Mesothelial cell of epicardium (in vitro differentiated cells): ENCODE results near the gene TMEM179. TPM values are rescaled to one million over a fixed set of nuclear protein-coding genes. Genes with fewer than 3 reads are reported as not detected.

Experiments
- DNase-seq, 2 experiments: peaks; one replicate each; pipeline ENCODE4 v3.0.0; 2021; ENCODE audit warnings: low spot score in 2 of 2; ENCODE audit not compliant: unreplicated experiment in 2 of 2
- H3K27ac Mint-ChIP-seq: 2 replicates; pipeline ENCODE4 v1.8.0; 2021; ENCODE audit warnings: mixed read lengths
- H3K27me3 Mint-ChIP-seq: 2 replicates; pipeline ENCODE4 v1.8.0; 2021; ENCODE audit warnings: low read depth, mixed read lengths
- H3K36me3 Mint-ChIP-seq: 2 replicates; pipeline ENCODE4 v1.8.0; 2021; ENCODE audit warnings: mixed read lengths
- H3K4me1 Mint-ChIP-seq: 2 replicates; pipeline ENCODE4 v1.8.0; 2021; ENCODE audit warnings: mixed read lengths
- H3K4me3 Mint-ChIP-seq: 2 replicates; pipeline ENCODE4 v1.8.0; 2021; ENCODE audit warnings: mild to moderate bottlenecking, moderate library complexity, mixed read lengths
- H3K9me3 Mint-ChIP-seq: 2 replicates; pipeline ENCODE4 v1.8.0; 2021; ENCODE audit warnings: mixed read lengths
- total RNA-seq: library from RNA; stranded (reverse); gene quantifications from 3 replicates; pipeline ENCODE4 v1.2.1, GENCODE V29; 2021
- TF ChIP-seq, protein P1 (sequence below): fragments of 200-600 bp; sonication (generic); IDR thresholded peaks from one replicate; pipeline ENCODE4 v1.5.0; 2021; ENCODE audit warnings: antibody characterized with exemption; ENCODE audit not compliant: unreplicated experiment

Gene TMEM179
- total RNA-seq, 1 donor from 2014 or later: 6.0 TPM

DNA sequence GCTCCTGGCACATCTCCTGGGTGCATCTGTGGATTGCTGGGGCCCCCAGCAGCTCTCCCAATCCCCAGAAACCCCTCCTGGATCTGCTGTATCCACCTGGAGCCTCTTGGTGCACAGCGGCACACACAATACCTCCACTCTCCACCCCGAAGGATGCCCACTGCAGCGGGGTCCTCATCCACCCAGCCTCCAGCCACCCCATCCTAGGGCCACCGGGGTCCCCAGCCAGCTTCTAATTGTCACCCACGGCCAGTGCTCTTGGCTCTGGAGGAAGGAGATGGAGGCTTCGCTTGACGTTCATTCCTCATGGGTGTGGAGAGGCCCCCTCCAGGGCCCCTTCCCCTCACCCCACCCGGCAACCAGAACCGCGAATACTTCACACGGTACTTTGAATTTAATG, 31.6 kb upstream of the TMEM179 start:
- H3K4me3 Mint-ChIP-seq: no peak overlapping the region
- peaks cover 7% of the 10 kb centered on the region for H3K4me1 Mint-ChIP-seq
- H3K9me3 Mint-ChIP-seq: no peaks in the 10 kb centered on the region
- no peaks in the 10 kb centered on the region for H3K36me3 Mint-ChIP-seq
- H3K27me3 Mint-ChIP-seq: peaks cover 33% of the 10 kb centered on the region
- DNase-seq: no peak
- no peak overlapping the region for H3K27ac Mint-ChIP-seq
- TF ChIP-seq, protein P1, sequence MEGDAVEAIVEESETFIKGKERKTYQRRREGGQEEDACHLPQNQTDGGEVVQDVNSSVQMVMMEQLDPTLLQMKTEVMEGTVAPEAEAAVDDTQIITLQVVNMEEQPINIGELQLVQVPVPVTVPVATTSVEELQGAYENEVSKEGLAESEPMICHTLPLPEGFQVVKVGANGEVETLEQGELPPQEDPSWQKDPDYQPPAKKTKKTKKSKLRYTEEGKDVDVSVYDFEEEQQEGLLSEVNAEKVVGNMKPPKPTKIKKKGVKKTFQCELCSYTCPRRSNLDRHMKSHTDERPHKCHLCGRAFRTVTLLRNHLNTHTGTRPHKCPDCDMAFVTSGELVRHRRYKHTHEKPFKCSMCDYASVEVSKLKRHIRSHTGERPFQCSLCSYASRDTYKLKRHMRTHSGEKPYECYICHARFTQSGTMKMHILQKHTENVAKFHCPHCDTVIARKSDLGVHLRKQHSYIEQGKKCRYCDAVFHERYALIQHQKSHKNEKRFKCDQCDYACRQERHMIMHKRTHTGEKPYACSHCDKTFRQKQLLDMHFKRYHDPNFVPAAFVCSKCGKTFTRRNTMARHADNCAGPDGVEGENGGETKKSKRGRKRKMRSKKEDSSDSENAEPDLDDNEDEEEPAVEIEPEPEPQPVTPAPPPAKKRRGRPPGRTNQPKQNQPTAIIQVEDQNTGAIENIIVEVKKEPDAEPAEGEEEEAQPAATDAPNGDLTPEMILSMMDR: no peak

DNA sequence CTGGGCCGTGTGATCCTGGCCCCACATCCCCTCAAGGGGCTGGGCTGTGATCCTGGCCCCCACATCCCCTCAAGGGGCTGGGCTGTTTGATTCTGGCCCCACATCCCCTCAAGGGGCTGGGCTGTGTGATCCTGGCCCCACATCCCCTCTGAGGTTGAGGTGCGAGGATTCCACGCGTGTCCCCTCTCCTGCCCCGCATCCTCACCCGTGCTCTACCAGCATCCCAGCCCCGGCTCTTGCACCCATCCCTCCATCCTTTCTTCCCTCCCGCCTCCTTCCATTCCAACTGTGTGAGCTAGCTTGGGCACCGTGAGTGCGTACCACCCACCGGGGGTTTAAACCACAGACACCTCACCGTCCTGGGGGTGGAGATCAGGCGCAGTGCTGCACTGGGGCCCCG, 31.1 kb upstream of the TMEM179 start:
- no peaks in the 10 kb centered on the region for H3K36me3 Mint-ChIP-seq
- H3K4me1 Mint-ChIP-seq: peaks cover 7% of the 10 kb centered on the region
- no peak overlapping the region for H3K27ac Mint-ChIP-seq

DNA sequence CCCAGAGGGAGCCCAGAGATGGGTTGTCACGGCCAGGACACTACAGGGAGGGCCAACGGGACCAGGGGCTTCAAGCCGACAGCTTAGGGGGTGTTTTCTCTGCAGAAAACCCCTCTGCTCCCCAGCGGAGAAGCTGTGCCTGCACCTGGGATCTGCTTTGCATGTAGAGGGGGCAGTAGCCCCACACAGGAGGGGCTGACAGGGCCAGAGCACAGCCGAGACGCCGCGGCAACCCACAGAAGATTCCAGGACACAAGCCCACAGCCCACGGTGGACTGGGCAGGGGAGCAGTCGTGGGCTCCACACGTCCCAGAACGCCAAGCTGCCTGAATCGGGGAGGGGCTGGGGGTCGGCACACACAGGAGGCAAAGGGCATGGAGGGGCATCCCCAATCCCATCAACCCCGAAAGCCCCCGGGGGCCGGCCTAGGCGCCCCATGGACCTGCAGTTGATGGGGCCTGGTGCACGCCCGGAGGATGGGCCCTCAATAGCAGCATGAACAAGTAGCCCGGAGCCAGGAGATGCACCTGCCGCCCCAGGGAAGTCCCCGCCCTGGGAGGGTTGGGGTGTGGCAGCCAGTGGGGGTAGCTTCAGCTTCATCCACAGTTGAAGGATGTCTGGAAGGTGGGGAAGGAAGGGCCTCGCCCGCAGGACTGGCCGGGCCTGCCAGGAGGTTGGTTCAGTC, 30.5 kb upstream of the TMEM179 start:
- Mint-ChIP-seq H3K36me3 (no peaks in the 10 kb centered on the region), H3K4me3 (no peak overlapping the region), H3K27me3 (peaks cover 35% of the 10 kb centered on the region), H3K9me3 (no peaks in the 10 kb centered on the region), H3K27ac (no peak overlapping the region), H3K4me1 (peaks cover 7% of the 10 kb centered on the region)
- DNase-seq: no peak
- TF ChIP-seq, protein P1: no peak

More for the DNA sequence above, 31.1 kb upstream of the TMEM179 start:
- Mint-ChIP-seq H3K4me3 (no peak overlapping the region), H3K27me3 (peaks cover 33% of the 10 kb centered on the region), H3K9me3 (no peaks in the 10 kb centered on the region)
- no peak for DNase-seq
- TF ChIP-seq, protein P1: no peak

DNA sequence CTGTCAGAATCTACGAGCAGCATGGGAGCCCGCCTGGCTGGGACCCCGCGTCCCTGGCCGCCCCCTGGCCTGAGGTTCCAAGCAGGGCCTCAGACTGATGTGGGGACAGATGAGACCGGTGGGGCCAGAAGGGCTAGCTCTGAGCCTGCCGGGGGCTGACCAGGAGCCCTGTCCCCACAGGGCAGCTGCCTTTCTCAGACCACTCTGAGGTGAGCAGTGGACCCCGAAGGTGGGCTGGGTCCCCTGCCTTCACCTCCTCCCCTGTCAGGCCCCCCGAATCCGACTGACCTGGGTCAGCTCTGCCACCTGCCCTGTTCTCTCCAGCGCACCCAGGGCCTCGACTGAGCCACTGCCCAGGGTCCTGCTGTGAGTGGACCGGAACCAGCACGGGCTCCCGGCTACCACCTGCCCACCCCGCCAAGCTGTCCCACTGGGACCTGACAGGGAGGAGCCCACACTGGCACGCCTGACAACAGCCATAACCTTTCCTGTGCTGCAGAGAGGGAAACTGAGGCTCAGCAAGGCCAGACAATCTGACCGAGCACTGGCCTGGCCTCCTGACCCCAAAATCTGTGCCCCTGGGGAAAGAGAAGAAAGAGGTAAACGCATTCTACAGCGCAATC, 29.7 kb upstream of the TMEM179 start:
- Mint-ChIP-seq H3K4me1 (peaks cover 7% of the 10 kb centered on the region), H3K36me3 (no peaks in the 10 kb centered on the region), H3K27me3 (peaks cover 31% of the 10 kb centered on the region), H3K4me3 (no peak overlapping the region), H3K27ac (no peak overlapping the region), H3K9me3 (peaks cover under 1% of the 10 kb centered on the region)
- TF ChIP-seq, protein P1: no peak
- no peak for DNase-seq

DNA sequence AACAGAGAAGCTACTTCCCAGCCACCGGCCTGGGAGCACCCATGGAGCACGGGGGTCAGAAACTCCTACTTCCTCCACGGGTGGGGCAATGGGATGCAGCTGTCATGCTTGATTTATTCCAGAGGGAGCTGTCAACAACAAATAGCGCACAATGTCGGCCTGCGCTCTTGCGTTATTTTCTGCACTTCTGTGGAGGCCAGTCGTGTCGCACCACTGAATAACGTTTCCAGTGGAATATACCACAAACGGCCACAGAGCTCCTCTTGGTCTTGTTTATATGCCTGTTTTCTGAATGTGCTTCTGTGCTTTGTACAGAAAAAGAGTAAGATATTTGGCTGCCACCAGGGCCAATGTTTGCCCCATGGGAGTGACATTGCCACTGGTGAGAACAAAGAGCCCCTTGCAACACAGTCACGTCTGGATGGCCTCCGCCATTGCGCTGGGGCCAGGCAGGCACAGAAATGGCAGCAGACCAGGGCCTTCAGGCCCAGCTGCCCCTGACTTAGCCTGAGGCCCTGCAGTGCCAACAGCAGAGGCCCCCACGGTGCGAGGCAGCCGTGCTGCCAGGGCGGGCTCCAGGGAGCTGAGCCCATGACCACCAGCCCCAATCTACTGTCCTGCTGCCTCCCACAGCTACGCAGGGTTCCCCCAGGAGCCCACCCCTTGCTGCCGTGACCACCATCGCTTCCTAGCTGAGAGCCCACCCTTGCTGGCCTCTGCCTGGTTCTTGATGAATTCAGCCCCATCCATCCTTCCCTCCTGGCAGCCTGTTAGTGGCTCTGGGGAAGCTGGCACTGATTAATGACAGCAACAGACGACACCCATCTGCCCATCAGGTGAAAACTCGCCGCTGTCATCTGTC, 28.9 kb upstream of the TMEM179 start:
- DNase-seq: no peak
- H3K36me3 Mint-ChIP-seq: no peaks in the 10 kb centered on the region
- TF ChIP-seq, protein P1: no peak

More for the DNA sequence above, 28.9 kb upstream of the TMEM179 start:
- Mint-ChIP-seq H3K4me3 (no peak overlapping the region), H3K27ac (no peak overlapping the region), H3K9me3 (peaks cover 4% of the 10 kb centered on the region), H3K27me3 (peaks cover 26% of the 10 kb centered on the region), H3K4me1 (peaks cover 7% of the 10 kb centered on the region)
